Measurements from ENCODE around the gene CACNA1C.
A peak's percentile ranks its signal among the peaks of the same experiment; 100 is the strongest.

The CACNA1C gene

GRCh38 chr12:2263901-2264300 is 211.1 kb downstream of the CACNA1C start:
- DNase-seq: no peak

GRCh38 chr12:2264651-2265232 is 212.0 kb downstream of the CACNA1C start:
- DNase-seq: no peak

GRCh38 chr12:2265461-2266167 is 212.8 kb downstream of the CACNA1C start:
- DNase-seq: no peak

- DNase-seq: no peak
Measured at GRCh38 chr12:2266666-2267620, 214.2 kb downstream of the CACNA1C start.

- DNase-seq: no peak
Measured at GRCh38 chr12:2267703-2268470, 215.1 kb downstream of the CACNA1C start.

GRCh38 chr12:2268471-2269286 is 215.9 kb downstream of the CACNA1C start:
- no peak for DNase-seq

- no peak for DNase-seq
Measured at GRCh38 chr12:2270846-2271245, 218.1 kb downstream of the CACNA1C start.

GRCh38 chr12:2271961-2272360 is 219.2 kb downstream of the CACNA1C start:
- DNase-seq: no peak

GRCh38 chr12:2273288-2273687 is 220.5 kb downstream of the CACNA1C start:
- no peak for DNase-seq

- no peak for DNase-seq
Measured at GRCh38 chr12:2273751-2274150, 221.0 kb downstream of the CACNA1C start.

- no peak for DNase-seq
Measured at GRCh38 chr12:2274733-2275132, 221.9 kb downstream of the CACNA1C start.

GRCh38 chr12:2276288-2277033 is 223.7 kb downstream of the CACNA1C start:
- no peak for DNase-seq

- no peak for DNase-seq
Measured at GRCh38 chr12:2277492-2278155, 224.8 kb downstream of the CACNA1C start.

- no peak for DNase-seq
Measured at GRCh38 chr12:2281446-2281845, 228.7 kb downstream of the CACNA1C start.

GRCh38 chr12:2282318-2282717 is 229.5 kb downstream of the CACNA1C start:
- no peak for DNase-seq

- no peak for DNase-seq
Measured at GRCh38 chr12:2283480-2283879, 230.7 kb downstream of the CACNA1C start.

GRCh38 chr12:2283916-2284315 is 231.1 kb downstream of the CACNA1C start:
- DNase-seq: no peak

- no peak for DNase-seq
Measured at GRCh38 chr12:2284321-2284813, 231.6 kb downstream of the CACNA1C start.

- peak; percentile 69 for DNase-seq
Measured at GRCh38 chr12:2284857-2285256, 232.1 kb downstream of the CACNA1C start.

- no peak for DNase-seq
Measured at GRCh38 chr12:2285462-2285861, 232.7 kb downstream of the CACNA1C start.

Data from activated CD8-positive, alpha-beta memory T cell treated with anti-CD3 and anti-CD28 coated beads, Interleukin-2, amount 50 U/mL, for 48 hours (primary cell).